OCI-M2 (cell line): ENCODE data around the gene ETV4.

Source experiments
- DNase-seq: peaks from one replicate; lab custom pipeline; 2025; ENCODE audit not compliant: unreplicated experiment; lab: John Stamatoyannopoulos, UW

Gene ETV4

GRCh38 chr17:43547189-43547550, 1.0 kb upstream of the ETV4 start:
- no peak for DNase-seq

GRCh38 chr17:43545383-43545632, 832 bp downstream of the ETV4 start:
- no peak for DNase-seq

- DNase-seq: no peak
Measured at GRCh38 chr17:43543771-43544575, 2.2 kb downstream of the ETV4 start.

GRCh38 chr17:43543300-43543699, 2.8 kb downstream of the ETV4 start:
- no peak for DNase-seq

- no peak for DNase-seq
Measured at GRCh38 chr17:43542859-43543258, 3.3 kb downstream of the ETV4 start.

GRCh38 chr17:43540821-43541674, 5.1 kb downstream of the ETV4 start:
- DNase-seq: no peak

GRCh38 chr17:43536236-43536992, 9.7 kb downstream of the ETV4 start:
- no peak for DNase-seq

- no peak for DNase-seq
Measured at GRCh38 chr17:43534909-43535308, 11.2 kb downstream of the ETV4 start.

GRCh38 chr17:43533699-43534098, 12.4 kb downstream of the ETV4 start:
- DNase-seq: no peak

- DNase-seq: no peak
Measured at GRCh38 chr17:43532581-43532980, 13.6 kb downstream of the ETV4 start.

- DNase-seq: no peak
Measured at GRCh38 chr17:43531955-43532354, 14.2 kb downstream of the ETV4 start.

- no peak for DNase-seq
Measured at GRCh38 chr17:43531082-43531378, 15.1 kb downstream of the ETV4 start.

- no peak for DNase-seq
Measured at GRCh38 chr17:43530288-43531081, 15.7 kb downstream of the ETV4 start.

- no peak for DNase-seq
Measured at GRCh38 chr17:43529947-43530287, 16.2 kb downstream of the ETV4 start.

- DNase-seq: no peak
Measured at GRCh38 chr17:43528988-43529814, 16.9 kb downstream of the ETV4 start.

- DNase-seq: no peak
Measured at GRCh38 chr17:43528319-43528987, 17.7 kb downstream of the ETV4 start.

GRCh38 chr17:43526886-43527648, 19.1 kb downstream of the ETV4 start:
- no peak for DNase-seq

- no peak for DNase-seq
Measured at GRCh38 chr17:43524945-43525575, 21.1 kb downstream of the ETV4 start.

GRCh38 chr17:43521389-43521788, 24.8 kb downstream of the ETV4 start:
- no peak for DNase-seq
